GM12891 (cell line): Measurements from ENCODE around the gene ZNF385B.

Experiments used
- POLR2A ChIP-seq: IDR thresholded peaks from 2 replicates; pipeline ENCODE4 v1.6.1; 2011; ENCODE audit warnings: low read depth, low read length, control low read depth
- POLR2AphosphoS5 ChIP-seq: IDR thresholded peaks from 2 replicates; pipeline ENCODE4 v1.6.1; 2011; ENCODE audit warnings: low read depth, low read length, control low read depth
- POU2F2 ChIP-seq: IDR thresholded peaks from 2 replicates; pipeline ENCODE4 v1.6.1; 2011; ENCODE audit warnings: low read depth, mild to moderate bottlenecking, control low read depth, low read length, moderate library complexity
- SPI1 ChIP-seq: IDR thresholded peaks from 2 replicates; pipeline ENCODE4 v1.6.1; 2011; ENCODE audit warnings: low read depth, low read length, control low read depth
- TAF1 ChIP-seq: IDR thresholded peaks from 2 replicates; pipeline ENCODE4 v1.6.1; 2011; ENCODE audit warnings: low read depth, low read length, control low read depth

GRCh38 chr2:179571252-179571651 lies 290.2 kb downstream of the ZNF385B start:
- TF ChIP-seq POLR2AphosphoS5 (no peak), POLR2A (no peak), TAF1 (no peak), POU2F2 (no peak), SPI1 (no peak)
